ENCODE data around the gene RAB28. TPM values are rescaled to one million over a fixed set of nuclear protein-coding genes. Genes with fewer than 3 reads are reported as not detected.

Gene RAB28
- total RNA-seq, 1 experiment from 2014 or later, result 61.8 TPM

- H3K4me1 ChIP-seq (ENCODE audit: low read length), result peaks cover 15% of the 10 kb centered on the region
- H3K36me3 ChIP-seq (ENCODE audit: insufficient read depth, low read length), result peaks cover 63% of the 10 kb centered on the region
- H3K9me2 ChIP-seq (replicated peaks; ENCODE audit: insufficient read depth, low read length), result no peaks in the 10 kb centered on the region
- no peaks in the 10 kb centered on the region for H4K20me1 ChIP-seq (ENCODE audit: insufficient read depth, low read depth, low read length)
- H3K9ac ChIP-seq (ENCODE audit: low read length), result no peak overlapping the region
- peaks cover 47% of the 10 kb centered on the region for H3K79me2 ChIP-seq (ENCODE audit: low read length)
- H3K4me3 ChIP-seq (ENCODE audit: low read length), result no peak overlapping the region
- H2AFZ ChIP-seq (ENCODE audit: low read length), result no peak overlapping the region
- H3K9me3 ChIP-seq (ENCODE audit: low read length), result peaks cover 21% of the 10 kb centered on the region
- no peak overlapping the region for H3K4me2 ChIP-seq (ENCODE audit: low read depth, low read length, poor library complexity, severe bottlenecking)
- DNase-seq, result no peak
- H3K27ac ChIP-seq (ENCODE audit: low read length), result no peak overlapping the region
- H3K27me3 ChIP-seq (ENCODE audit: low read length), result no peaks in the 10 kb centered on the region
Observed at GRCh38 chr4:13455411-13455810, 28.7 kb downstream of the RAB28 start.

GRCh38 chr4:13454786-13455185 is 29.4 kb downstream of the RAB28 start:
- no peak overlapping the region for H2AFZ ChIP-seq (ENCODE audit: low read length)
- H3K9me3 ChIP-seq (ENCODE audit: low read length), result peaks cover 21% of the 10 kb centered on the region
- no peak overlapping the region for H3K4me3 ChIP-seq (ENCODE audit: low read length)
- H3K27ac ChIP-seq (ENCODE audit: low read length), result no peak overlapping the region
- peaks cover 15% of the 10 kb centered on the region for H3K4me1 ChIP-seq (ENCODE audit: low read length)
- peaks cover 57% of the 10 kb centered on the region for H3K36me3 ChIP-seq (ENCODE audit: insufficient read depth, low read length)
- no peak overlapping the region for H3K4me2 ChIP-seq (ENCODE audit: low read depth, low read length, poor library complexity, severe bottlenecking)
- no peaks in the 10 kb centered on the region for H3K27me3 ChIP-seq (ENCODE audit: low read length)
- H4K20me1 ChIP-seq (ENCODE audit: insufficient read depth, low read depth, low read length), result no peaks in the 10 kb centered on the region
- peaks cover 40% of the 10 kb centered on the region for H3K79me2 ChIP-seq (ENCODE audit: low read length)
- no peak overlapping the region for H3K9ac ChIP-seq (ENCODE audit: low read length)
- no peaks in the 10 kb centered on the region for H3K9me2 ChIP-seq (replicated peaks; ENCODE audit: insufficient read depth, low read length)
- DNase-seq, result no peak

- peaks cover 28% of the 10 kb centered on the region for H3K4me1 ChIP-seq (ENCODE audit: low read length)
- no peak overlapping the region for H2AFZ ChIP-seq (ENCODE audit: low read length)
- no peaks in the 10 kb centered on the region for H3K9me2 ChIP-seq (replicated peaks; ENCODE audit: insufficient read depth, low read length)
- H3K4me3 ChIP-seq (ENCODE audit: low read length), result no peak overlapping the region
- peaks cover 42% of the 10 kb centered on the region for H3K36me3 ChIP-seq (ENCODE audit: insufficient read depth, low read length)
- H3K79me2 ChIP-seq (ENCODE audit: low read length), result peaks cover 46% of the 10 kb centered on the region
- H3K4me2 ChIP-seq (ENCODE audit: low read depth, low read length, poor library complexity, severe bottlenecking), result no peak overlapping the region
- no peaks in the 10 kb centered on the region for H4K20me1 ChIP-seq (ENCODE audit: insufficient read depth, low read depth, low read length)
- peaks cover 21% of the 10 kb centered on the region for H3K9me3 ChIP-seq (ENCODE audit: low read length)
- no peaks in the 10 kb centered on the region for H3K27me3 ChIP-seq (ENCODE audit: low read length)
- H3K9ac ChIP-seq (ENCODE audit: low read length), result no peak overlapping the region
- H3K27ac ChIP-seq (ENCODE audit: low read length), result no peak overlapping the region
- no peak for DNase-seq
Observed at GRCh38 chr4:13452927-13453579, 31.1 kb downstream of the RAB28 start.

- Histone ChIP-seq H3K27ac (ENCODE audit: low read length) (no peak overlapping the region), H2AFZ (ENCODE audit: low read length) (no peak overlapping the region), H3K27me3 (ENCODE audit: low read length) (no peaks in the 10 kb centered on the region), H3K36me3 (ENCODE audit: insufficient read depth, low read length) (peaks cover 14% of the 10 kb centered on the region), H3K9me3 (ENCODE audit: low read length) (peaks cover 9% of the 10 kb centered on the region), H3K79me2 (ENCODE audit: low read length) (peaks cover 37% of the 10 kb centered on the region), H3K4me2 (ENCODE audit: low read depth, low read length, poor library complexity, severe bottlenecking) (no peak overlapping the region), H3K4me1 (ENCODE audit: low read length) (peaks cover 28% of the 10 kb centered on the region), H3K9ac (ENCODE audit: low read length) (no peak overlapping the region), H3K9me2 (replicated peaks; ENCODE audit: insufficient read depth, low read length) (no peaks in the 10 kb centered on the region), H4K20me1 (ENCODE audit: insufficient read depth, low read depth, low read length) (no peaks in the 10 kb centered on the region), H3K4me3 (ENCODE audit: low read length) (no peak overlapping the region)
- DNase-seq, result no peak
Observed at GRCh38 chr4:13449590-13449989, 34.5 kb downstream of the RAB28 start.

GRCh38 chr4:13445841-13446790 is 38.0 kb downstream of the RAB28 start:
- no peak for DNase-seq

GRCh38 chr4:13441506-13441905 is 42.6 kb downstream of the RAB28 start:
- Histone ChIP-seq H2AFZ (ENCODE audit: low read length) (no peak overlapping the region), H4K20me1 (ENCODE audit: insufficient read depth, low read depth, low read length) (no peaks in the 10 kb centered on the region), H3K79me2 (ENCODE audit: low read length) (peaks cover 58% of the 10 kb centered on the region), H3K4me1 (ENCODE audit: low read length) (no peaks in the 10 kb centered on the region), H3K27me3 (ENCODE audit: low read length) (no peaks in the 10 kb centered on the region), H3K27ac (ENCODE audit: low read length) (no peak overlapping the region), H3K9me3 (ENCODE audit: low read length) (0 out of 2 replicates have a peak, but pooled peaks cover 3% of the 10 kb centered on the region), H3K4me2 (ENCODE audit: low read depth, low read length, poor library complexity, severe bottlenecking) (no peak overlapping the region), H3K36me3 (ENCODE audit: insufficient read depth, low read length) (peaks cover 30% of the 10 kb centered on the region), H3K4me3 (ENCODE audit: low read length) (no peak overlapping the region), H3K9me2 (replicated peaks; ENCODE audit: insufficient read depth, low read length) (no peaks in the 10 kb centered on the region), H3K9ac (ENCODE audit: low read length) (no peak overlapping the region)
- DNase-seq, result no peak

More at GRCh38 chr4:13445841-13446790, 38.0 kb downstream of the RAB28 start:
- Histone ChIP-seq H3K36me3 (ENCODE audit: insufficient read depth, low read length) (peaks cover 9% of the 10 kb centered on the region), H3K27me3 (ENCODE audit: low read length) (no peaks in the 10 kb centered on the region), H3K4me3 (ENCODE audit: low read length) (no peak overlapping the region), H3K27ac (ENCODE audit: low read length) (no peak overlapping the region), H3K4me2 (ENCODE audit: low read depth, low read length, poor library complexity, severe bottlenecking) (no peak overlapping the region), H3K9ac (ENCODE audit: low read length) (no peak overlapping the region), H3K9me2 (replicated peaks; ENCODE audit: insufficient read depth, low read length) (no peaks in the 10 kb centered on the region), H2AFZ (ENCODE audit: low read length) (no peak overlapping the region), H3K4me1 (ENCODE audit: low read length) (peaks cover 17% of the 10 kb centered on the region), H4K20me1 (ENCODE audit: insufficient read depth, low read depth, low read length) (no peaks in the 10 kb centered on the region), H3K9me3 (ENCODE audit: low read length) (no peaks in the 10 kb centered on the region), H3K79me2 (ENCODE audit: low read length) (peaks cover 48% of the 10 kb centered on the region)

- no peaks in the 10 kb centered on the region for H3K27me3 ChIP-seq (ENCODE audit: low read length)
- H3K9me3 ChIP-seq (ENCODE audit: low read length), result 0 out of 2 replicates have a peak, but pooled peaks cover 3% of the 10 kb centered on the region
- peaks cover 30% of the 10 kb centered on the region for H3K36me3 ChIP-seq (ENCODE audit: insufficient read depth, low read length)
- DNase-seq, result no peak
- no peak overlapping the region for H3K4me3 ChIP-seq (ENCODE audit: low read length)
- no peak overlapping the region for H3K9ac ChIP-seq (ENCODE audit: low read length)
- H3K27ac ChIP-seq (ENCODE audit: low read length), result no peak overlapping the region
- H3K9me2 ChIP-seq (replicated peaks; ENCODE audit: insufficient read depth, low read length), result no peaks in the 10 kb centered on the region
- peaks cover 18% of the 10 kb centered on the region for H3K4me1 ChIP-seq (ENCODE audit: low read length)
- H3K4me2 ChIP-seq (ENCODE audit: low read depth, low read length, poor library complexity, severe bottlenecking), result no peak overlapping the region
- H3K79me2 ChIP-seq (ENCODE audit: low read length), result peaks cover 93% of the 10 kb centered on the region
- no peaks in the 10 kb centered on the region for H4K20me1 ChIP-seq (ENCODE audit: insufficient read depth, low read depth, low read length)
- H2AFZ ChIP-seq (ENCODE audit: low read length), result no peak overlapping the region
Observed at GRCh38 chr4:13436962-13437361, 47.2 kb downstream of the RAB28 start.

GRCh38 chr4:13432453-13432852 is 51.7 kb downstream of the RAB28 start:
- no peak overlapping the region for H3K4me3 ChIP-seq (ENCODE audit: low read length)

More at GRCh38 chr4:13432453-13432852, 51.7 kb downstream of the RAB28 start:
- Histone ChIP-seq H3K4me1 (ENCODE audit: low read length) (peaks cover 31% of the 10 kb centered on the region), H3K27ac (ENCODE audit: low read length) (peak overlapping the region; percentile 63), H2AFZ (ENCODE audit: low read length) (no peak overlapping the region), H3K36me3 (ENCODE audit: insufficient read depth, low read length) (peaks cover 5% of the 10 kb centered on the region; the same call in 1 of the 2 replicates), H3K9ac (ENCODE audit: low read length) (no peak overlapping the region), H4K20me1 (ENCODE audit: insufficient read depth, low read depth, low read length) (no peaks in the 10 kb centered on the region), H3K27me3 (ENCODE audit: low read length) (no peaks in the 10 kb centered on the region), H3K4me2 (ENCODE audit: low read depth, low read length, poor library complexity, severe bottlenecking) (peak overlapping the region; percentile 41), H3K9me2 (replicated peaks; ENCODE audit: insufficient read depth, low read length) (no peaks in the 10 kb centered on the region), H3K9me3 (ENCODE audit: low read length) (no peaks in the 10 kb centered on the region), H3K79me2 (ENCODE audit: low read length) (peaks cover 97% of the 10 kb centered on the region)
- DNase-seq, result peak; percentile 57
